ENCODE measurements around the gene PPFIBP2. TPM values are rescaled to one million over a fixed set of nuclear protein-coding genes. Genes with fewer than 3 reads are reported as not detected.

Gene PPFIBP2
- total RNA-seq, 1 experiment from 2014 or later, result 5.7 TPM

- Histone ChIP-seq H3K9me2 (ENCODE audit: insufficient read depth) (no peaks in the 10 kb centered on the region), H3K4me2 (ENCODE audit: low read length) (no peak overlapping the region), H3K79me2 (ENCODE audit: insufficient read depth, low read length) (no peaks in the 10 kb centered on the region), H3K9me3 (ENCODE audit: control insufficient read depth in 1 of 2, insufficient read depth in 1 of 2, low read depth in 1 of 2, low read length in 2 of 2) (no peaks in the 10 kb centered on the region), H2AFZ (ENCODE audit: low read depth, low read length, poor library complexity, severe bottlenecking) (no peak overlapping the region), H3K9ac (ENCODE audit: low read length) (no peak overlapping the region), H3K36me3 (ENCODE audit: control insufficient read depth in 1 of 2, insufficient read depth in 2 of 2, low read length in 2 of 2) (no peaks in the 10 kb centered on the region), H4K20me1 (ENCODE audit: insufficient read depth) (no peaks in the 10 kb centered on the region), H3K4me3 (replicated peaks in 1 of 2; ENCODE audit: low read depth in 1 of 2, low read length in 2 of 2) (no peak overlapping the region), H3K27me3 (ENCODE audit: insufficient read depth, low read length) (no peaks in the 10 kb centered on the region; the same call in 1 of the 2 replicates), H3K27ac (ENCODE audit: low read depth, low read length) (no peak overlapping the region), H3K4me1 (ENCODE audit: control insufficient read depth in 1 of 2, insufficient read depth in 2 of 2, low read length in 2 of 2) (peaks cover 8 to 19% of the 10 kb centered on the region in 2 experiments; a peak in 3 of 4 replicates)
- BruUV-seq (replicated peaks), result no TSS peak
- RAD21 ChIA-PET (ENCODE audit: low non-redundant PET in 1 of 2, low total read pairs in 2 of 2, uncharacterized antibody in 2 of 2, unreplicated experiment in 2 of 2), result no interaction called here
- DNase-seq (ENCODE audit: low read depth, low spot score), result no peak
- POLR2A ChIA-PET, result no interaction called here
- intact Hi-C loops (cut with micrococcal nuclease), result no loop called here
- ATAC-seq, result no peak
- TF ChIP-seq SIN3A (IDR thresholded peaks at IDR 0.05; ENCODE audit: low read depth), result no peak
- TF ChIP-seq CBX3 (IDR thresholded peaks at IDR 0.05; ENCODE audit: low read depth), result no peak
- TF ChIP-seq SRF (IDR thresholded peaks at IDR 0.05; ENCODE audit: low read depth), result no peak
- no peak for TF ChIP-seq JUND (IDR thresholded peaks at IDR 0.05)
- CTCF ChIA-PET, result no interaction called here
These were observed 1.7 kb downstream of the PPFIBP2 start for GRCh38 chr11:7515447-7515886.

GRCh38 chr11:7516475-7516874, 2.7 kb downstream of the PPFIBP2 start:
- H3K27ac ChIP-seq (ENCODE audit: low read depth, low read length), result no peak overlapping the region
- intact Hi-C loops (cut with micrococcal nuclease), result no loop called here
- H3K79me2 ChIP-seq (ENCODE audit: insufficient read depth, low read length), result no peaks in the 10 kb centered on the region
- H3K4me2 ChIP-seq (ENCODE audit: low read length), result no peak overlapping the region
- H3K9ac ChIP-seq (ENCODE audit: low read length), result no peak overlapping the region
- H3K4me3 ChIP-seq (replicated peaks in 1 of 2; ENCODE audit: low read depth in 1 of 2, low read length in 2 of 2), result no peak overlapping the region
- DNase-seq (ENCODE audit: low read depth, low spot score) (no peak), ATAC-seq (no peak)
- no peak overlapping the region for H2AFZ ChIP-seq (ENCODE audit: low read depth, low read length, poor library complexity, severe bottlenecking)
- H3K36me3 ChIP-seq (ENCODE audit: control insufficient read depth in 1 of 2, insufficient read depth in 2 of 2, low read length in 2 of 2), result no peaks in the 10 kb centered on the region
- peaks cover 8 to 19% of the 10 kb centered on the region in 2 experiments; a peak in 3 of 4 replicates for H3K4me1 ChIP-seq (ENCODE audit: control insufficient read depth in 1 of 2, insufficient read depth in 2 of 2, low read length in 2 of 2)
- no peaks in the 10 kb centered on the region for H3K9me3 ChIP-seq (ENCODE audit: control insufficient read depth in 1 of 2, insufficient read depth in 1 of 2, low read depth in 1 of 2, low read length in 2 of 2)
- BruUV-seq (replicated peaks), result no TSS peak
- H3K9me2 ChIP-seq (ENCODE audit: insufficient read depth), result no peaks in the 10 kb centered on the region
- POLR2A ChIA-PET, result no interaction called here
- RAD21 ChIA-PET (ENCODE audit: low non-redundant PET in 1 of 2, low total read pairs in 2 of 2, uncharacterized antibody in 2 of 2, unreplicated experiment in 2 of 2), result no interaction called here
- no peak for TF ChIP-seq POLR2AphosphoS5 (IDR thresholded peaks at IDR 0.05; ENCODE audit: low read depth, low read length)
- TF ChIP-seq SIN3A (IDR thresholded peaks at IDR 0.05; ENCODE audit: low read depth), result no peak
- no peak for TF ChIP-seq CTCF (IDR thresholded peaks at IDR 0.05 in 2 of 3, conservative IDR thresholded peaks at IDR 0.05 in 1 of 3; ENCODE audit: borderline replicate concordance in 1 of 3, insufficient read depth in 1 of 3, low read depth in 2 of 3, low read length in 2 of 3)
- TF ChIP-seq REST (IDR thresholded peaks at IDR 0.05; ENCODE audit: low read depth), result no peak
- TF ChIP-seq ZFX (IDR thresholded peaks at IDR 0.05), result no peak
- TF ChIP-seq JUND (IDR thresholded peaks at IDR 0.05), result no peak
- no peak for TF ChIP-seq SP1 (IDR thresholded peaks at IDR 0.05; ENCODE audit: low read depth)
- TF ChIP-seq POLR2A (IDR thresholded peaks at IDR 0.05; ENCODE audit: borderline replicate concordance, extremely low read depth, insufficient read depth, insufficient read length), result no peak
- no peak for TF ChIP-seq CBX3 (IDR thresholded peaks at IDR 0.05; ENCODE audit: low read depth)
- no peak for TF ChIP-seq RAD21 (IDR thresholded peaks at IDR 0.05; ENCODE audit: low read depth)
- TF ChIP-seq CEBPB (IDR thresholded peaks at IDR 0.05; ENCODE audit: low read depth), result no peak
- TF ChIP-seq EZH2phosphoT487 (IDR thresholded peaks at IDR 0.05; ENCODE audit: borderline replicate concordance), result no peak
- no peak for TF ChIP-seq EGR1 (IDR thresholded peaks at IDR 0.05; ENCODE audit: low read depth)
- no peak for TF ChIP-seq FOSL1 (IDR thresholded peaks at IDR 0.05; ENCODE audit: low read depth)
- TF ChIP-seq MAX (IDR thresholded peaks at IDR 0.05), result no peak
- H3K27me3 ChIP-seq (ENCODE audit: insufficient read depth, low read length), result no peaks in the 10 kb centered on the region; the same call in 1 of the 2 replicates
- CTCF ChIA-PET, result no interaction called here
- no peaks in the 10 kb centered on the region for H4K20me1 ChIP-seq (ENCODE audit: insufficient read depth)

All from HCT116 (cell line).